ENCODE measurements around the gene CFB. TPM values are rescaled to one million over a fixed set of nuclear protein-coding genes. Genes with fewer than 3 reads are reported as not detected.

CFB gene
- total and polyA plus RNA-seq, 2 of the 13 experiments (the other 11 are each of a cell fraction or from before 2014, with no cell fraction given) = 171 to 513 TPM

GRCh38 chr6:31949926-31950548 lies 4.1 kb downstream of the CFB start (continued):
- TF ChIP-seq ZMYM4 (CRISPR knock-in tag; IDR thresholded peaks at IDR 0.05) = no peak
- TF ChIP-seq POLR2AphosphoS2 (IDR thresholded peaks at IDR 0.05; ENCODE audit: low read depth, low read length) = no peak; the same call in 1 of the 2 replicates
- TF ChIP-seq SRSF1 (optimal IDR thresholded peaks at IDR 0.05; ENCODE audit: low read depth, low read length) = no peak
- no peak for TF ChIP-seq ZNF558 (CRISPR knock-in tag; IDR thresholded peaks at IDR 0.05; ENCODE audit: borderline replicate concordance)
- peak; percentile 68; the same call in 1 of the 2 replicates for TF ChIP-seq SSRP1 (CRISPR knock-in tag; IDR thresholded peaks at IDR 0.05)
- no peak for TF ChIP-seq ZSCAN12 (CRISPR knock-in tag; IDR thresholded peaks at IDR 0.05)
- no peak for TF ChIP-seq RXRB (CRISPR knock-in tag; IDR thresholded peaks at IDR 0.05; ENCODE audit: borderline replicate concordance)
- TF ChIP-seq ZBTB49 (CRISPR knock-in tag; IDR thresholded peaks at IDR 0.05; ENCODE audit: borderline replicate concordance) = no peak
- TF ChIP-seq EZH2 (conservative IDR thresholded peaks at IDR 0.05; ENCODE audit: low read depth, low read length) = no peak
- TF ChIP-seq PRMT3 (CRISPR knock-in tag; IDR thresholded peaks at IDR 0.05; ENCODE audit: borderline replicate concordance, low read depth) = no peak
- TF ChIP-seq ZNF142 (CRISPR knock-in tag; IDR thresholded peaks at IDR 0.05) = no peak
- no peak for TF ChIP-seq TAF15 (IDR thresholded peaks at IDR 0.05; ENCODE audit: low read depth, low read length, poor library complexity, severe bottlenecking)
- TF ChIP-seq SYNCRIP (IDR thresholded peaks at IDR 0.05; ENCODE audit: insufficient read depth, low read depth, low read length) = no peak
- TF ChIP-seq RBAK (CRISPR knock-in tag; IDR thresholded peaks at IDR 0.05) = no peak
- TF ChIP-seq SAFB2 (CRISPR knock-in tag; IDR thresholded peaks at IDR 0.05; ENCODE audit: borderline replicate concordance, low read depth) = no peak
- TF ChIP-seq FOXA3 (CRISPR knock-in tag; IDR thresholded peaks at IDR 0.05) = no peak
- no peak for TF ChIP-seq ZBTB3 (CRISPR knock-in tag; IDR thresholded peaks at IDR 0.05; ENCODE audit: borderline replicate concordance, low read depth)
- TF ChIP-seq ZNF510 (CRISPR knock-in tag; IDR thresholded peaks at IDR 0.05; ENCODE audit: low read depth) = no peak
- no peak for TF ChIP-seq ZNF572 (CRISPR knock-in tag; IDR thresholded peaks at IDR 0.05)
- TF ChIP-seq ZNF292 (CRISPR knock-in tag; IDR thresholded peaks at IDR 0.05; ENCODE audit: borderline replicate concordance, low read depth) = no peak
- no peak for TF ChIP-seq ZNF44 (CRISPR knock-in tag; IDR thresholded peaks at IDR 0.05)
